GM12875 (cell line): ENCODE measurements around the gene RXRB.
A peak's percentile ranks its signal among the peaks of the same experiment; 100 is the strongest.

Experiments used
- H3K4me3 ChIP-seq: one replicate; pipeline ENCODE4 v1.5.1; 2011; ENCODE audit warnings: low read depth, low read length, control low read depth
- TF ChIP-seq, protein P1 (sequence below): IDR thresholded peaks from 2 replicates; pipeline ENCODE4 v1.5.1; 2011; ENCODE audit warnings: low read depth, mild to moderate bottlenecking, control low read depth, inconsistent platforms, low read length, moderate library complexity, borderline replicate concordance; ENCODE audit not compliant: insufficient read depth

The RXRB gene

DNA sequence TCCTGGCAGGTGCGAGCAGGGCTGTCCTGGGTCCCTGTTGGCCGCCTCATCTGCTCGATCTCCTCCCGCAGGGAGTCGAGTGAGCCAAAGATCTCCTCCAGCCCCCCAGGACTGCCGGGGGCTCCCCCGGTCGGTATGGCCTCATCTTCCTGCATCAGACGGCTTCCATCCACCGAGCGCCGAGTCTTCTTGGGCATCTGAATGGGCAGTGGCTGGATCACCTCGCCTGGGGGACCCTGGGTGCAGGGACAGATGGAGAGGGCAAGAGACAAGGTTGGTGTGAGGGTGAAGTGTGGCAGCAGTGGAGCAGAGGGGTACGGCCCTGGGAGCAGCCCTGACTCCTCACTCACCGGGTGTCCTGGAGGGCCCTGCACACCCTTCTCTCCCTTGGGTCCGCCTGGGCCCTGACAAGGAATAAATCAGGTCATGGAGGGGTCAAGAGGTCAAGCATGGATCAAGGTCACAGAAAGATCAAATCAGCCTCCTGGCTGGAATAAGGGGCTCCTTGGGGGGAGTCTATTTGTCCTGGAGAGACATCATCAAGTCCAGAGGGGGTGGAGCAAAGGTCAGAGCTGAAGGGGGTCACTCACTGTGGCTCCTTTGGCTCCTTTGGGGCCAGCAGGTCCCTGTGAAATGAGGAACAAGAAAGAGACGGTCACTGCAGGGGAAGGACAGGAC, 34.7 kb downstream of the RXRB start:
- H3K4me3 ChIP-seq, result no peak overlapping the region
- TF ChIP-seq, protein P1, sequence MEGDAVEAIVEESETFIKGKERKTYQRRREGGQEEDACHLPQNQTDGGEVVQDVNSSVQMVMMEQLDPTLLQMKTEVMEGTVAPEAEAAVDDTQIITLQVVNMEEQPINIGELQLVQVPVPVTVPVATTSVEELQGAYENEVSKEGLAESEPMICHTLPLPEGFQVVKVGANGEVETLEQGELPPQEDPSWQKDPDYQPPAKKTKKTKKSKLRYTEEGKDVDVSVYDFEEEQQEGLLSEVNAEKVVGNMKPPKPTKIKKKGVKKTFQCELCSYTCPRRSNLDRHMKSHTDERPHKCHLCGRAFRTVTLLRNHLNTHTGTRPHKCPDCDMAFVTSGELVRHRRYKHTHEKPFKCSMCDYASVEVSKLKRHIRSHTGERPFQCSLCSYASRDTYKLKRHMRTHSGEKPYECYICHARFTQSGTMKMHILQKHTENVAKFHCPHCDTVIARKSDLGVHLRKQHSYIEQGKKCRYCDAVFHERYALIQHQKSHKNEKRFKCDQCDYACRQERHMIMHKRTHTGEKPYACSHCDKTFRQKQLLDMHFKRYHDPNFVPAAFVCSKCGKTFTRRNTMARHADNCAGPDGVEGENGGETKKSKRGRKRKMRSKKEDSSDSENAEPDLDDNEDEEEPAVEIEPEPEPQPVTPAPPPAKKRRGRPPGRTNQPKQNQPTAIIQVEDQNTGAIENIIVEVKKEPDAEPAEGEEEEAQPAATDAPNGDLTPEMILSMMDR, result no peak

DNA sequence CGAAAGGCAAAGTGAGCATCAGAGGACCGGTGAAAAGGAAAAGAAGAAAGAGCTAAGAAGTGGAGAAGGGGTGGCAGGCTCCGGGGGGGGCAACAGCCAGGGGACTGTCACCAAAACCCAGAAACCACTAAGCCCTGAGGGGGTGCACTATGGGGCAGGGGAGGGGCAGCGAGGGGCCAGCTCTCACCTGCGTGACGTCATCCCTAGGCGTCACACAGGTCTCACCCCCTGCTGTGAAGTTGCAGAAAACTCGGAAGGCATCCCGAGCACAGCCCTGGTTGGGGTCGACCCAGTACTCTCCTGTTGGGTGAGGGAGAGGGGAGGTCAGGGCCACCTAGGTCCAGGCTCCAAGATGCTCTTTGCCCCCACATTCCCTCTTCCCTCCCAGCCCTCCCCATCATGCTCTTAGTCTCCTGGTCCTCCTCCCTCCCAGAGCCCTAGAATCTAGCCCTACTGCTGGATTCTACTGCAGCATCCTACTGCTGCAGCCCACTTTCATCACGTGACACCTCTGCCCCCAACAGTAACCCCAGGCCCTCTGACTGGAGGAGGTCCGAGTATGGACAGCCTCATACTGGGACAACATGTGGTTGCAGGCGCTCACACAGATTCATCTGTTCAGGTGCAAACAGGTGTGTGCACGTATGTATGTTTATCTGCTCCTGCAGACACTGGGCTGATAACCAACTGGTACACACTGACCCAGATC, 35.6 kb downstream of the RXRB start:
- TF ChIP-seq, protein P1, result no peak
- H3K4me3 ChIP-seq, result no peak overlapping the region

DNA sequence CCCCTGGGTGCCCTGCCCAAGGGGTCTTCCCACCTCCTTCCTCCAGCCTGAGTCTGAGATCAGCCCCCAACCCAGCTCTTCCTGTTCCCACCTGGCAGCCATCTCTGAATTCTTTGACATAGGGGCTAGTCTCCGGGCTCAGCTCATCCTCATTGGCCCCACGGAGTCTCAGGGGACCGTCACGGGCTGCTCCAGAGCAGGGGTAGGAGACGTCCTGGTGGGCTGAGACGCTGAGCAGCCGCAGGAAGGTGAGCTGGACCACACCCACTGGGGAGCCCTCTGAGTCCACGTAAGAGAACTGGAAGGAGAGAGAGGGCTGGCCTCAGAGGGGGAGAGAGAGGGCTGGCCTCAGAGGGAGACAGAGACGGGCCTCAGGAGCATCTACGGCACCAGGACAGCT, 36.3 kb downstream of the RXRB start:
- TF ChIP-seq, protein P1, result no peak
- no peak overlapping the region for H3K4me3 ChIP-seq

DNA sequence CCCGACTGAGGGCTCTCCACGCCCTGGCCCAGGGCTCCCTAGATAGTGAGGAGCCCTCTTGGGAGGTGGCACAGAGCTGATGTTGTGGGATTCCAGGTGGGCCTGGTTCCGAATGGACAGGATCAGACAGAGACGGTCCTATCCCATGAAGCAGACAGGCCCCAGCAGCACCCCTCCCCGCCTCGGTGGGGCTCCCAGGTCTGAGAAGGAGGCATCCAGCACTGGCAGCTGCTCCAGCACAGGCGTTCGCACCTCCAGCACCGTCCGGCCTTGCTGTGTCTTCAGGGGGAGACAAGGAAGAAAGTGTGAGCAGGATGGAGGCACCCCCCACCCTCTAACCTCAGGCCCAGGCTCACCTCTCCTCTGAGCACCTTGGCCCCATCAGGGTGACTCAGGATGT, 36.9 kb downstream of the RXRB start:
- no peak overlapping the region for H3K4me3 ChIP-seq

DNA sequence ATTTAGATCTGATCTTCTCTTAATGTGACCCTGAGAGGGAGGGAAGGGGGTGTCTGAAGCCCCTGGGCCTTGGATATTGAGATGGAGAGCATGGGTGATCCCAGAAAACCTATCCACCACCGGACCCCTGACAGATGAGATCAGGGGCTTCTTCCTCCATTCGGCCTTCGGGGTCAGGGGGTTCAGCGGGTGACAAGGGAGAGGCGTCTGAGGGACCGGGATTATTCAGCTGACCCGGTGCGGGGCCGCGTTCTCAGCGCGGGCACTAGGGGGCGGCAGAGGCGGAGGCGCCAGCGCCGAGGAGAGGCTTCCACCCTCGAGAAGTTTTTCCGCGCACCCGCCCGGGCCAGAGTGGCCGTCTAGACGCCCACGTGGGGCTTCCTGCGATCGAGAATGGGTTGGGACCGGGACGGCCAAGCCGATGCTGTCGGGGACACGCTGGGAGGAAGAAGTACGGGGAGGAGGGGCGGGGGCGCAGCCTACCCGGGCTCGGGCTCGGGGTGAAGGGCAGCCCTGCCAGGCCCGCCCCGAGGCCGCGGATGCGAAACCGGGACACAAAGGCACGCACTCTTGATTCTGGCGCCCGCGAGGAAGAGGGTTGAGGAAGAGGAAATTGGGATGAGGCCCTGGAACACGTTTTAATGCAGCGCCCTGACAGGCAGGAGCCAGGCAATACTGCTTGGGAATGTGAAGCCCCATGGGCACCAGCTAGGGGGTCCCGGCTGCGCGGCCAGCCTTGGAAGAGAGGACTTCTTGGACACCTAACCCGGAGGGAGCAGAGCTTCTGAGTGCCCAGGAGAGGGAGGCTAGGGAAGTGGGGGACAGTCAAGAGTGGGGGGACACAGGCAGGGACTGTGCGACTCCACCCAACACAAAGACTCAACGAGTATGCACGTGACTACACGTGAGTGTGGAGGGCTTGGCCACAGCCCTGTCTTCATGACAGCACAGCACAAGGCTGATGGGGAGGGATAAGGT, 38.8 kb downstream of the RXRB start:
- H3K4me3 ChIP-seq, result peak overlapping the region; percentile 45
- TF ChIP-seq, protein P1, result peak; percentile 94

More for the DNA sequence above, 36.9 kb downstream of the RXRB start:
- TF ChIP-seq, protein P1, result no peak

DNA sequence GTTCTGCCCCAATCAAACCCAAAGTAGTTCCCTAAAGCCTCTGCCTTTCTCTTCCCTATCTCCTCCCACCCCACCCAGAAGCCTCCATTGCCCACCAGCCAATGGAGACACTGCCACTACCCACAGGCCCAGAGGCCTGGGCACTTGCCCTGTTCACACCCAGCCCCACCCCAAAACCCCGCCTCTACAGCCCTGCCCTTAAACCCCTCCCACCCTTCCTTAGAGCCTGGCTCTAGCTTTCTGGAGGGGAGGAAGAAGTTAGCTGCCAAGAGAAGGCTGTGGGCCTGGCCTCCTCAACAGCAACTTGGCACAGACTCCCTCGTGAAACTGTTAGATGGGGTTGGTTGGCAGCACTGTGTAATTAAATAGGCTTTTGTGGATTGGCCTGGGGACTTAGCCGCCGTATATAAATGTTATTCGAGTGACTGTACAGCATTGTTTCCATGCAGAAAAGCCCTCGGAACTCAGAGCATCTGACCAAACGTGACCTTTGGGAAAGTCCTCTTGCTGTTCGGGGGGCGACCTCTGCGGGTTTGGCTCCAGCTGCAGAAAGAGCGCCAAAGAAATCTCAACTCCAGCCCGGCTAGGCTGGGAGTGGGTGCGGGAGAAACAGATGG, 39.6 kb downstream of the RXRB start:
- H3K4me3 ChIP-seq, result no peak overlapping the region
- TF ChIP-seq, protein P1, result no peak
